HepG2 (cell line): Measurements from ENCODE around the gene SLC15A3. TPM values are rescaled to one million over a fixed set of nuclear protein-coding genes. Genes with fewer than 3 reads are reported as not detected.

Experiments used
- CENPX ChIP-seq: sonication (generic); formaldehyde crosslinking; IDR thresholded peaks from 2 replicates; pipeline ENCODE4 v1.9.0; 2021; ENCODE audit warnings: mild to moderate bottlenecking, missing genetic modification reagents, moderate library complexity
- CERS6 ChIP-seq: sonication (generic); formaldehyde crosslinking; IDR thresholded peaks from 2 replicates; pipeline ENCODE4 v1.5.0; 2020; ENCODE audit warnings: missing genetic modification reagents
- DMAP1 ChIP-seq: IDR thresholded peaks from 2 replicates; pipeline ENCODE4 v1.6.1; 2016
- HDAC6 ChIP-seq: fragments of 200-600 bp; sonication (generic); IDR thresholded peaks from 2 replicates; pipeline ENCODE4 v1.7.0; 2017; ENCODE audit warnings: mild to moderate bottlenecking, antibody characterized with exemption, low read length, low read depth
- IRF1 ChIP-seq: sonication (generic); formaldehyde crosslinking; IDR thresholded peaks from 2 replicates; pipeline ENCODE4 v1.4.0; 2020; ENCODE audit warnings: low read depth, mild to moderate bottlenecking, missing genetic modification reagents
- NKX3-1 ChIP-seq: sonication (generic); formaldehyde crosslinking; IDR thresholded peaks from 2 replicates; pipeline ENCODE4 v1.5.0; 2020; ENCODE audit warnings: missing genetic modification reagents
- ONECUT2 ChIP-seq: sonication (generic); formaldehyde crosslinking; IDR thresholded peaks from 2 replicates; pipeline ENCODE4 v1.4.0; 2020; ENCODE audit warnings: missing genetic modification reagents
- SYNCRIP ChIP-seq: fragments of 200-400 bp; formaldehyde crosslinking; IDR thresholded peaks from 2 replicates; pipeline ENCODE4 v1.6.1; 2018; ENCODE audit warnings: mild to moderate bottlenecking, low read depth, low read length; ENCODE audit not compliant: insufficient read depth
- ZBTB3 ChIP-seq: sonication (generic); formaldehyde crosslinking; IDR thresholded peaks from 2 replicates; pipeline ENCODE4 v1.4.0; 2020; ENCODE audit warnings: low read depth, mild to moderate bottlenecking, moderate library complexity, missing genetic modification reagents, borderline replicate concordance
- ZC3H13 ChIP-seq: sonication (generic); formaldehyde crosslinking; IDR thresholded peaks from 2 replicates; pipeline ENCODE4 v1.8.1; 2023; ENCODE audit warnings: mild to moderate bottlenecking, missing genetic modification reagents, moderate library complexity
- ZNF142 ChIP-seq: sonication (generic); formaldehyde crosslinking; IDR thresholded peaks from 2 replicates; pipeline ENCODE4 v1.4.0; 2020; ENCODE audit warnings: missing genetic modification reagents
- ZNF784 ChIP-seq: sonication (generic); formaldehyde crosslinking; IDR thresholded peaks from 2 replicates; pipeline ENCODE4 v1.5.1; 2020; ENCODE audit warnings: missing genetic modification reagents, mild to moderate bottlenecking, borderline replicate concordance
- polyA plus RNA-seq, 8 experiments: library from polyadenylated mRNA; depleted of rRNA in 3 of 8; stranded (reverse) in 7 of 8; unstranded in 1 of 8; fragments of >200 nt; fragmentation: Illumina TruSeq in 4 of 8; extraction: Trizol in 4 of 8; gene quantifications; 2 replicates each; pipeline versions ENCODE4 v1.2.1 to v1.2.3, GENCODE V29; 2011 to 2016; ENCODE audit warnings: low read depth in 4 of 8, missing spikeins in 1 of 8, mixed read lengths in 1 of 8; ENCODE audit not compliant: insufficient read depth in 1 of 8
- total RNA-seq, 5 experiments: library from RNA; depleted of rRNA; stranded (reverse); fragments of >200 nt; fragmentation: Illumina TruSeq; extraction: Trizol; gene quantifications; 2 replicates each; pipeline ENCODE4 v1.2.3, GENCODE V29; 2016; ENCODE audit warnings: low read depth in 1 of 5
- TF ChIP-seq, protein P1 (sequence below): sonication (generic); formaldehyde crosslinking; conservative IDR thresholded peaks from 2 replicates; pipeline ENCODE4 v1.8.0; 2022; ENCODE audit warnings: low read depth, missing genetic modification reagents
- TF ChIP-seq, protein P2 (sequence below): sonication (generic); formaldehyde crosslinking; IDR thresholded peaks from 2 replicates; pipeline ENCODE4 v1.4.0; 2020; ENCODE audit warnings: mild to moderate bottlenecking, missing genetic modification reagents

The SLC15A3 gene
- total and polyA plus RNA-seq, 2 of the 13 experiments (the other 11 are each of a cell fraction or from before 2014, with no cell fraction given) = 0.45 to 0.77 TPM

DNA sequence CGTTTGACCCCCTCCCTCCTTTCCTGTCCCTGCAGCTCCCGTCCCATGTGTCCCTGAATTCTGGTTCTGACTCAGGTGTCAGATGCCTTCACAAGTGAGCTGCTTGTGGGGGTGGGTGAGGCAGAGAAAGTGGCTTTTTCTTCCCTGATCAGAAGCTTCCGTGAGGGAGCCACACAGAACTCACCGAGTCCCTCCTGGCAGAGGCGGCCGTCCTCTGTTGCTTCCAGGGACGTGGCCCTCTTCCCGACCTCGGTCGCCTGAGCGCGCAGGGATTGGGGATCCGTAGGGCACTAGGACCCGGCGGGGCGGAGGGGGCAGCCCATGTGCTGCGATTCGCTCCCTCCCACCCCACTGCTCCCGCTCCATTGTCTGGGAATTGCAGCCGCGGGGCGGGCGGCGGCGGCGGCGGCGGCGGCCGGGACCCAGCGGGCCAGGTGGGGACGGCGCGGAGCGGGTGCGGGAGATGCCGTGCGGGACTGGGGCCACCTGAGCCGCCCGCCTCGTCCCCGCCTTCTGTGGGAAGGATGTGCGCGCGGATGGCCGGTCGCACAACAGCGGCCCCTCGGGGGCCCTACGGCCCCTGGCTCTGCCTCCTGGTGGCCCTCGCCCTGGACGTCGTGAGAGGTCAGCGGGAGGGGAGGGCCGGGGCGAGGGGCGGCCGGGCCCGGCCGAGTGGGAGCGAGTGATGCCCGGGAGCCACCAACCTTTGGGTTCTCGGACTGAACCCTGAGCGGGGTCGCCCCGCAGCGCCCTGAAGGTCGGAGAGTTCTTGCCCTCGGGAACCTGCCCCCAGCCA lies 27.7 kb downstream of the SLC15A3 start, which contains the start of gene TMEM132A (continued):
- TF ChIP-seq ZNF142 (peak; percentile 40; the same call in 1 of the 2 replicates), ONECUT2 (CRISPR knock-in tag) (no peak), NKX3-1 (no peak), ZNF784 (CRISPR knock-in tag) (peak; percentile 94), SYNCRIP (no peak), CERS6 (CRISPR knock-in tag) (no peak), HDAC6 (no peak), DMAP1 (CRISPR knock-in tag) (no peak), ZBTB3 (no peak), CENPX (no peak), ZC3H13 (CRISPR knock-in tag) (no peak), IRF1 (CRISPR knock-in tag) (no peak)
- TF ChIP-seq, protein P1, sequence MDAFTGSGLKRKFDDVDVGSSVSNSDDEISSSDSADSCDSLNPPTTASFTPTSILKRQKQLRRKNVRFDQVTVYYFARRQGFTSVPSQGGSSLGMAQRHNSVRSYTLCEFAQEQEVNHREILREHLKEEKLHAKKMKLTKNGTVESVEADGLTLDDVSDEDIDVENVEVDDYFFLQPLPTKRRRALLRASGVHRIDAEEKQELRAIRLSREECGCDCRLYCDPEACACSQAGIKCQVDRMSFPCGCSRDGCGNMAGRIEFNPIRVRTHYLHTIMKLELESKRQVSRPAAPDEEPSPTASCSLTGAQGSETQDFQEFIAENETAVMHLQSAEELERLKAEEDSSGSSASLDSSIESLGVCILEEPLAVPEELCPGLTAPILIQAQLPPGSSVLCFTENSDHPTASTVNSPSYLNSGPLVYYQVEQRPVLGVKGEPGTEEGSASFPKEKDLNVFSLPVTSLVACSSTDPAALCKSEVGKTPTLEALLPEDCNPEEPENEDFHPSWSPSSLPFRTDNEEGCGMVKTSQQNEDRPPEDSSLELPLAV (CRISPR knock-in tag) = no peak
- TF ChIP-seq, protein P2, sequence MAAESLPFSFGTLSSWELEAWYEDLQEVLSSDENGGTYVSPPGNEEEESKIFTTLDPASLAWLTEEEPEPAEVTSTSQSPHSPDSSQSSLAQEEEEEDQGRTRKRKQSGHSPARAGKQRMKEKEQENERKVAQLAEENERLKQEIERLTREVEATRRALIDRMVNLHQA = no peak
